Kidney epithelial cell (primary cell): ENCODE measurements around the gene AFG1L. TPM values are rescaled to one million over a fixed set of nuclear protein-coding genes. Genes with fewer than 3 reads are reported as not detected.

Experiments used
- DNase-seq: peaks from one replicate; pipeline ENCODE4 v3.0.0-alpha.2; 2010; ENCODE audit warnings: low read depth
- H3K27me3 ChIP-seq: 2 replicates; pipeline ENCODE4 v1.6.0; 2011; ENCODE audit warnings: low read length; ENCODE audit not compliant: control insufficient read depth, insufficient read depth
- H3K36me3 ChIP-seq: 2 replicates; pipeline ENCODE4 v1.5.1; 2011; ENCODE audit warnings: low read length; ENCODE audit not compliant: control insufficient read depth, insufficient read depth
- H3K4me3 ChIP-seq: 2 replicates; pipeline ENCODE4 v1.5.1; 2011; ENCODE audit warnings: low read depth, mild to moderate bottlenecking, control low read depth, low read length
- total RNA-seq: library from RNA; depleted of rRNA; stranded (reverse); fragments of >200 nt; gene quantifications from 2 replicates; pipeline ENCODE4 v1.2.3, GENCODE V29; 2015
- TF ChIP-seq, protein P1 (sequence below): IDR thresholded peaks from 2 replicates; pipeline ENCODE4 v1.5.1; 2011; ENCODE audit warnings: mild to moderate bottlenecking, moderate library complexity, low read length, control low read depth, inconsistent platforms; ENCODE audit not compliant: insufficient read depth, poor library complexity, severe bottlenecking

The AFG1L gene
- total RNA-seq, 1 donor from 2014 or later, result 3.6 TPM

DNA sequence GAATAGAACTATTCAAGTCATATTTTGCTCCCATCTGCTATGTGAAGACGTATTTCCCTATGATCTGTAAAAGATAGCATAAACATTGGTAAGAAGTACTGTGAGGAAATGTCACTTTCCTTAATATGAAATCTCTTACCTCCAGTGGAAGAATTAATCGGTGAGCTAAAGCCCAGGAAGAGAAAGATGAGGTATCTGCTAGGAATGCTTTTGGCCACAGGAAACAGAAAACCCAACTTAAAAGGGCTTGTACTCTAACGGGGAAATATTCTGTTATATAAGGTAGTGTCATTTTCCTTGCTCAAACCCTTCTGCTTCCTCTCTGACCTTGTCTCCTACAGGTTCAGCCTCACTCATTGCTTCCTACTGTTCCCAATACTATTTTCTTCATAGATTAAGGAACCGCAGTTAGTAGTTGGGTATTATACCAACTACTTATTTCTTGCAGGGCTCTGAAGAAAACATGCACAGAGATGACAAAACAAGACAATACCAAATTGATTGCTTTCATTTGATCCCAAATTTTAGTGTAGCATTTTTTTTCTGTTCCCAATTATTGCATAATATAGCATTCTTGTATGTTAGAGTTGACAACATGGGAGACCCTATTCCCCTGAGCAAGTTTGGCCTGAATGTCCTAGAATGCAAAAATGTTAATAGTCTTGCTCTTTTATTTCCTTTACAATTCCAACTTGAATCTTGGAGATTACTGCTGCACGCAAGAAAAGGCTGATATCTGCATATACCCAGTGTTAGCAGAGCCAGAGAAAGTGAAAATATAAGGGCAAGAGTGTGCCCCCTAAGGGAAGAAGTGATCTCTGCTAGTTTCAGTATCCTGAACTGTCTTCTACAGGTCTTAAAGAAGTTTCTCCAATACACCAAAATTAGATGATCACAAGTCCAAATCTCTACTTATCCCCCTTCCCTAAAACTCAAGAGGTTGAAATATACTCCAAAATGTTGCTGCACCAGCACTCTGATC, 65.3 kb downstream of the AFG1L start:
- no peak for DNase-seq
- TF ChIP-seq, protein P1, sequence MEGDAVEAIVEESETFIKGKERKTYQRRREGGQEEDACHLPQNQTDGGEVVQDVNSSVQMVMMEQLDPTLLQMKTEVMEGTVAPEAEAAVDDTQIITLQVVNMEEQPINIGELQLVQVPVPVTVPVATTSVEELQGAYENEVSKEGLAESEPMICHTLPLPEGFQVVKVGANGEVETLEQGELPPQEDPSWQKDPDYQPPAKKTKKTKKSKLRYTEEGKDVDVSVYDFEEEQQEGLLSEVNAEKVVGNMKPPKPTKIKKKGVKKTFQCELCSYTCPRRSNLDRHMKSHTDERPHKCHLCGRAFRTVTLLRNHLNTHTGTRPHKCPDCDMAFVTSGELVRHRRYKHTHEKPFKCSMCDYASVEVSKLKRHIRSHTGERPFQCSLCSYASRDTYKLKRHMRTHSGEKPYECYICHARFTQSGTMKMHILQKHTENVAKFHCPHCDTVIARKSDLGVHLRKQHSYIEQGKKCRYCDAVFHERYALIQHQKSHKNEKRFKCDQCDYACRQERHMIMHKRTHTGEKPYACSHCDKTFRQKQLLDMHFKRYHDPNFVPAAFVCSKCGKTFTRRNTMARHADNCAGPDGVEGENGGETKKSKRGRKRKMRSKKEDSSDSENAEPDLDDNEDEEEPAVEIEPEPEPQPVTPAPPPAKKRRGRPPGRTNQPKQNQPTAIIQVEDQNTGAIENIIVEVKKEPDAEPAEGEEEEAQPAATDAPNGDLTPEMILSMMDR, result no peak
- Histone ChIP-seq H3K4me3 (no peak overlapping the region), H3K27me3 (no peaks in the 10 kb centered on the region), H3K36me3 (no peaks in the 10 kb centered on the region)

DNA sequence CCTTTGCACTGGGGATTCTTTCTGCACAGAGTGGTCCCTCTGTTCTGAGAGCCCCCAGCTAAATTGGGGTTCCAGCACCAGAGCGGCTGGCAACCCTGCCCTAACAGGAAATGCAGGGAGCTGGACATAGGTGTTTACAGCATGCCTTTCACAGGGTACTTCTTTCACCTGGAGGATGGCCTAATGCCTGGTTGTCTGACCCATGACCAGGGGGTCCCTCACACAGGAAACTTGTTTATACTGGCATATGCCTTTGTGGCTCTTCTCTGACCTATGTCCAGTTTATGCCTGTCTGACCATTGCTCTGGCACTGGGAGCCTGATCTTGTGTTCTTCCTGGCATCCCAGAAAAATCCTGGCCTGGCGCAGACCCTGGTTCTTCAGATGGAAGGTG, 66.1 kb downstream of the AFG1L start:
- Histone ChIP-seq H3K36me3 (no peaks in the 10 kb centered on the region), H3K27me3 (no peaks in the 10 kb centered on the region), H3K4me3 (no peak overlapping the region)
- no peak for DNase-seq
- TF ChIP-seq, protein P1, result no peak

DNA sequence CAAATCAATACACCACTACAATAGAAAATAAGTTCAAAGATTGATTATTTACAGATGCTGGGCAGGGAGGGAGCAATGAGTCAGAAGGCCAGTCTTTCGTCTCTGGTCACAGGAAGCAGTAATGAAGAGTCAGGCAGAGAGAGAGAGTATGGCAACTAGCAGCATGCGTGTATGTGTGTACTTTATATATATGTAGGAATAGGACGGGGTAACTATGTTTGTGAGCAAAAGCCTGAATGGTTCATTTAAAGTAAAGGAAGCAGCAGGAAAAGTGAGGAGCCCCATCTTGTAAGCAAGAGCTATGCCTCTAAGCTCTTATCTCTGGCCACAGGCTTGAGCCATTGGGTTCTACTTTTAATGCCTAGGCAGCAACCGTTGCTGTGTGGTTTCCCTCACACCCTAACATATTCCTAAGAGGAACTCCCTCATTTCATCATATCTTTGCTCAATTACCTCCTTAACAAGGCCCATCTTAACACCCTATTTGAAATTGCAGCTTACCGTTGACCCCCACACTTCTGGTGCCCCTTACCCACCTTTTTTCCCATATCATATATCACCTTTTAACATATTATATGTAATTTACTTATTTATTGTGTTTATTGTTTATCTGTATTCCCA, 66.6 kb downstream of the AFG1L start:
- no peak for DNase-seq
- Histone ChIP-seq H3K4me3 (no peak overlapping the region), H3K36me3 (no peaks in the 10 kb centered on the region), H3K27me3 (no peaks in the 10 kb centered on the region)
- TF ChIP-seq, protein P1, result no peak

DNA sequence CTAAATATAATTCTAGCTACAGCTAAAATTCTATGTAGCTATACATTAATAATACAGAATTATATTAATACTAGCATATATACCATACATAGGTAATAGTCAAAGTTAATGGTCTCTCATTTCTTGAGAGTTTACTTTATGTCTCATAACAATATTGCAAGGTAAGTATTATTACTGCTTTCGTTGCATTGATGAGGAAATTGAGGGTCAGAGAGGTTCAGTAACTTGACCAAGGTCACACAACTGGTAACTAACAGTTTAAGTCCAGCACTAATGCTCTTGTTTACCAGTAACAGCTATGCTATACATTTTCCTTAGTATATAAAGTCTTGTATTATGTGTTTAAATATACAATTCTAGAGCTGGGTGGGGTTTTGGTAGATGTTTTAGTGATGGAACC, 67.6 kb downstream of the AFG1L start:
- DNase-seq, result no peak
- no peak overlapping the region for H3K4me3 ChIP-seq

DNA sequence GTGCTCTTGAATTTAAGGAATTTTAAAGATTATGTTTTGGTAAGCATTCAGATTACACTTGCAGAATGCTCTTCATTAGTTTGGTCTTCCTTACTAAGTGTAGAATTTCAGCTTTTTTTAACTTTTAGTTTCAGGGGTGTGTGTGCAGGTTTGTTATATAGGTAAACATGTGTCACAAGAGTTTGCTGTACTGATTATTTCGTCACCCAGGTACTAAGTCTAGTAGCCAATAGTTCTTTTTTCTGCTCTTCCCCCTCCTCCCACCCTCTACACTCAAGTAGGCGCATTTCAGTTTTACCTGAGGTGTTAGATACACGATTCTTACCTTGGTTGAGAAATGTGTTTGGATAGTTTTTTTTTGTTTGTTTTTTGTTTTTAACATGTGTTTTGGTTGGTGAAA, 68.3 kb downstream of the AFG1L start:
- Histone ChIP-seq H3K4me3 (no peak overlapping the region), H3K27me3 (no peaks in the 10 kb centered on the region), H3K36me3 (no peaks in the 10 kb centered on the region)
- TF ChIP-seq, protein P1, result no peak
- no peak for DNase-seq

More for the DNA sequence above, 67.6 kb downstream of the AFG1L start:
- TF ChIP-seq, protein P1, result no peak
- no peaks in the 10 kb centered on the region for H3K27me3 ChIP-seq
- H3K36me3 ChIP-seq, result no peaks in the 10 kb centered on the region
